NT2/D1 (cell line): Measurements from ENCODE around the gene NSUN6.

Source experiments
- DNase-seq: peaks from one replicate; pipeline ENCODE4 v3.0.0-alpha.2; 2011; ENCODE audit warnings: low read depth, low spot score
- H3K27me3 ChIP-seq: 2 replicates; pipeline ENCODE4 v1.6.0; 2011; ENCODE audit warnings: mild to moderate bottlenecking; ENCODE audit not compliant: insufficient read length, insufficient read depth
- H3K36me3 ChIP-seq: 2 replicates; pipeline ENCODE4 v1.6.1; 2011; ENCODE audit warnings: mild to moderate bottlenecking, low read length, mixed read lengths; ENCODE audit not compliant: insufficient read depth, insufficient read length
- H3K4me1 ChIP-seq: 2 replicates; pipeline ENCODE4 v1.5.1; 2011; ENCODE audit not compliant: insufficient read depth, insufficient read length
- H3K4me3 ChIP-seq: 2 replicates; pipeline ENCODE4 v1.5.1; 2011; ENCODE audit warnings: low read depth; ENCODE audit not compliant: insufficient read length
- H3K9ac ChIP-seq: 2 replicates; pipeline ENCODE4 v1.6.0; 2011; ENCODE audit warnings: low read depth; ENCODE audit not compliant: insufficient read length
- H3K9me3 ChIP-seq: 2 replicates; pipeline ENCODE4 v1.5.1; 2011; ENCODE audit warnings: mild to moderate bottlenecking, low read length; ENCODE audit not compliant: insufficient read depth
- SUZ12 ChIP-seq: IDR thresholded peaks from 2 replicates; pipeline ENCODE4 v1.6.1; 2011; ENCODE audit not compliant: insufficient read length, insufficient read depth; ENCODE audit errors: extremely low read depth
- YY1 ChIP-seq: IDR thresholded peaks from 2 replicates; pipeline ENCODE4 v1.6.1; 2011; ENCODE audit not compliant: insufficient read length, insufficient read depth
- ZNF274 ChIP-seq: IDR thresholded peaks from 2 replicates; pipeline ENCODE4 v1.6.1; 2011; ENCODE audit warnings: mild to moderate bottlenecking, low read depth, low read length

Gene NSUN6

GRCh38 chr10:18545621-18546305, 105.6 kb downstream of the NSUN6 start:
- no peak for TF ChIP-seq ZNF274
- no peak for TF ChIP-seq YY1
- no peak for TF ChIP-seq SUZ12
- DNase-seq = no peak
- Histone ChIP-seq H3K36me3 (peaks cover 12% of the 10 kb centered on the region), H3K9ac (no peak overlapping the region), H3K9me3 (no peaks in the 10 kb centered on the region), H3K27me3 (no peaks in the 10 kb centered on the region), H3K4me3 (no peak overlapping the region), H3K4me1 (no peaks in the 10 kb centered on the region)

- TF ChIP-seq ZNF274 (no peak), SUZ12 (no peak), YY1 (no peak)
- H3K27me3 ChIP-seq = no peaks in the 10 kb centered on the region
- H3K36me3 ChIP-seq = peaks cover 22% of the 10 kb centered on the region
- no peak for DNase-seq
- no peak overlapping the region for H3K4me3 ChIP-seq
- H3K4me1 ChIP-seq = no peaks in the 10 kb centered on the region
- H3K9me3 ChIP-seq = no peaks in the 10 kb centered on the region
- no peak overlapping the region for H3K9ac ChIP-seq
Observed at GRCh38 chr10:18542832-18543231, 108.6 kb downstream of the NSUN6 start.

GRCh38 chr10:18540195-18540594, 111.2 kb downstream of the NSUN6 start:
- no peak for DNase-seq

GRCh38 chr10:18539335-18539734, 112.1 kb downstream of the NSUN6 start:
- H3K4me3 ChIP-seq = no peak overlapping the region
- no peak overlapping the region for H3K9ac ChIP-seq
- H3K27me3 ChIP-seq = no peaks in the 10 kb centered on the region
- no peak for DNase-seq
- H3K4me1 ChIP-seq = no peaks in the 10 kb centered on the region
- H3K36me3 ChIP-seq = peaks cover 19% of the 10 kb centered on the region
- TF ChIP-seq ZNF274 (no peak), YY1 (no peak), SUZ12 (no peak)
- no peaks in the 10 kb centered on the region for H3K9me3 ChIP-seq

More at GRCh38 chr10:18540195-18540594, 111.2 kb downstream of the NSUN6 start:
- TF ChIP-seq ZNF274 (no peak), YY1 (no peak), SUZ12 (no peak)
- Histone ChIP-seq H3K4me3 (no peak overlapping the region), H3K27me3 (no peaks in the 10 kb centered on the region), H3K9ac (no peak overlapping the region), H3K4me1 (no peaks in the 10 kb centered on the region), H3K9me3 (no peaks in the 10 kb centered on the region), H3K36me3 (peaks cover 23% of the 10 kb centered on the region)

- Histone ChIP-seq H3K9ac (no peak overlapping the region), H3K27me3 (no peaks in the 10 kb centered on the region), H3K36me3 (peaks cover 5% of the 10 kb centered on the region), H3K4me3 (no peak overlapping the region), H3K9me3 (no peaks in the 10 kb centered on the region), H3K4me1 (no peaks in the 10 kb centered on the region)
- no peak for DNase-seq
- no peak for TF ChIP-seq YY1
- no peak for TF ChIP-seq SUZ12
- TF ChIP-seq ZNF274 = no peak
Observed at GRCh38 chr10:18533896-18534295, 117.5 kb downstream of the NSUN6 start.

- no peak for DNase-seq
- no peak overlapping the region for H3K9ac ChIP-seq
- no peaks in the 10 kb centered on the region for H3K9me3 ChIP-seq
- no peaks in the 10 kb centered on the region for H3K27me3 ChIP-seq
- TF ChIP-seq YY1 = no peak
- TF ChIP-seq ZNF274 = no peak
- TF ChIP-seq SUZ12 = no peak
- H3K36me3 ChIP-seq = peaks cover 5% of the 10 kb centered on the region
- no peaks in the 10 kb centered on the region for H3K4me1 ChIP-seq
- no peak overlapping the region for H3K4me3 ChIP-seq
Observed at GRCh38 chr10:18532881-18533535, 118.4 kb downstream of the NSUN6 start.

GRCh38 chr10:18528292-18528691, 123.1 kb downstream of the NSUN6 start:
- H3K27me3 ChIP-seq = no peaks in the 10 kb centered on the region
- H3K9me3 ChIP-seq = no peaks in the 10 kb centered on the region
- H3K36me3 ChIP-seq = no peaks in the 10 kb centered on the region
- no peak overlapping the region for H3K9ac ChIP-seq
- no peak for TF ChIP-seq YY1
- TF ChIP-seq ZNF274 = no peak
- no peak for TF ChIP-seq SUZ12
- no peak for DNase-seq
- H3K4me1 ChIP-seq = no peaks in the 10 kb centered on the region
- no peak overlapping the region for H3K4me3 ChIP-seq
